ENCODE measurements around the gene ODAD3. TPM values are rescaled to one million over a fixed set of nuclear protein-coding genes. Genes with fewer than 3 reads are reported as not detected.

The ODAD3 gene
- total RNA-seq, 1 experiment from 2014 or later: 0.52 TPM

GRCh38 chr19:11479898-11480714 lies 45.2 kb upstream of the ODAD3 start:
- Histone ChIP-seq H3K27me3 (ENCODE audit: insufficient read depth, low read length) (no peaks in the 10 kb centered on the region), H3K9ac (ENCODE audit: low read length) (no peak overlapping the region), H3K9me2 (ENCODE audit: insufficient read depth) (no peaks in the 10 kb centered on the region), H3K4me3 (replicated peaks in 1 of 2; ENCODE audit: low read depth in 1 of 2, low read length in 2 of 2) (no peak overlapping the region), H2AFZ (ENCODE audit: low read depth, low read length, poor library complexity, severe bottlenecking) (no peak overlapping the region), H3K4me2 (ENCODE audit: low read length) (no peak overlapping the region), H3K79me2 (ENCODE audit: insufficient read depth, low read length) (no peaks in the 10 kb centered on the region), H4K20me1 (ENCODE audit: insufficient read depth) (no peaks in the 10 kb centered on the region), H3K9me3 (ENCODE audit: control insufficient read depth in 1 of 2, insufficient read depth in 1 of 2, low read depth in 1 of 2, low read length in 2 of 2) (no peaks in the 10 kb centered on the region), H3K4me1 (ENCODE audit: control insufficient read depth in 1 of 2, insufficient read depth in 2 of 2, low read length in 2 of 2) (peaks cover 0 to 12% of the 10 kb centered on the region in 2 experiments; a peak in 2 of 4 replicates), H3K36me3 (ENCODE audit: control insufficient read depth in 1 of 2, insufficient read depth in 2 of 2, low read length in 2 of 2) (no peaks in the 10 kb centered on the region), H3K27ac (ENCODE audit: low read depth, low read length) (no peak overlapping the region)
- TF ChIP-seq MAX (IDR thresholded peaks at IDR 0.05) (no peak), JUND (IDR thresholded peaks at IDR 0.05) (no peak), SRF (IDR thresholded peaks at IDR 0.05; ENCODE audit: low read depth) (no peak), POLR2AphosphoS5 (IDR thresholded peaks at IDR 0.05; ENCODE audit: low read depth, low read length) (no peak), FOSL1 (IDR thresholded peaks at IDR 0.05; ENCODE audit: low read depth) (no peak)
- ChIA-PET RAD21 (ENCODE audit: low non-redundant PET in 1 of 2, low total read pairs in 2 of 2, uncharacterized antibody in 2 of 2, unreplicated experiment in 2 of 2) (no interaction called here), CTCF (no interaction called here), POLR2A (no interaction called here)
- DNase-seq (ENCODE audit: low read depth, low spot score) (no peak), ATAC-seq (no peak)
- intact Hi-C loops (cut with micrococcal nuclease): no loop called here
- BruUV-seq (replicated peaks): no TSS peak

GRCh38 chr19:11479090-11479897 lies 44.4 kb upstream of the ODAD3 start:
- BruUV-seq (replicated peaks): no TSS peak
- no peak overlapping the region for H3K9ac ChIP-seq (ENCODE audit: low read length)
- no peak overlapping the region for H3K4me2 ChIP-seq (ENCODE audit: low read length)
- ChIA-PET POLR2A (no interaction called here), CTCF (no interaction called here), RAD21 (ENCODE audit: low non-redundant PET in 1 of 2, low total read pairs in 2 of 2, uncharacterized antibody in 2 of 2, unreplicated experiment in 2 of 2) (no interaction called here)
- intact Hi-C loops (cut with micrococcal nuclease): no loop called here
- H3K9me2 ChIP-seq (ENCODE audit: insufficient read depth): no peaks in the 10 kb centered on the region
- no peaks in the 10 kb centered on the region for H4K20me1 ChIP-seq (ENCODE audit: insufficient read depth)
- H3K4me3 ChIP-seq (replicated peaks in 1 of 2; ENCODE audit: low read depth in 1 of 2, low read length in 2 of 2): no peak overlapping the region
- H3K9me3 ChIP-seq (ENCODE audit: control insufficient read depth in 1 of 2, insufficient read depth in 1 of 2, low read depth in 1 of 2, low read length in 2 of 2): no peaks in the 10 kb centered on the region
- H3K27ac ChIP-seq (ENCODE audit: low read depth, low read length): no peak overlapping the region
- DNase-seq (ENCODE audit: low read depth, low spot score): no peak
- H2AFZ ChIP-seq (ENCODE audit: low read depth, low read length, poor library complexity, severe bottlenecking): no peak overlapping the region
- no peaks in the 10 kb centered on the region for H3K36me3 ChIP-seq (ENCODE audit: control insufficient read depth in 1 of 2, insufficient read depth in 2 of 2, low read length in 2 of 2)
- H3K27me3 ChIP-seq (ENCODE audit: insufficient read depth, low read length): no peaks in the 10 kb centered on the region
- peaks cover 0 to 12% of the 10 kb centered on the region in 2 experiments; a peak in 2 of 4 replicates for H3K4me1 ChIP-seq (ENCODE audit: control insufficient read depth in 1 of 2, insufficient read depth in 2 of 2, low read length in 2 of 2)
- H3K79me2 ChIP-seq (ENCODE audit: insufficient read depth, low read length): no peaks in the 10 kb centered on the region
- no peak for ATAC-seq
- no peak for TF ChIP-seq EZH2 (IDR thresholded peaks at IDR 0.05)
- TF ChIP-seq CEBPB (IDR thresholded peaks at IDR 0.05; ENCODE audit: low read depth): no peak
- TF ChIP-seq POLR2A (IDR thresholded peaks at IDR 0.05; ENCODE audit: borderline replicate concordance, extremely low read depth, insufficient read depth, insufficient read length): no peak
- TF ChIP-seq CBX3 (IDR thresholded peaks at IDR 0.05; ENCODE audit: low read depth): no peak
- TF ChIP-seq EGR1 (IDR thresholded peaks at IDR 0.05; ENCODE audit: low read depth): no peak
- TF ChIP-seq ZFX (IDR thresholded peaks at IDR 0.05): no peak
- no peak for TF ChIP-seq EZH2phosphoT487 (IDR thresholded peaks at IDR 0.05; ENCODE audit: borderline replicate concordance)
- TF ChIP-seq ATF3 (IDR thresholded peaks at IDR 0.05): no peak
- no peak for TF ChIP-seq ZBTB33 (IDR thresholded peaks at IDR 0.05; ENCODE audit: extremely low read depth, insufficient replicate concordance, low read length)
- no peak for TF ChIP-seq JUND (IDR thresholded peaks at IDR 0.05)
- no peak for TF ChIP-seq ZNF274 (IDR thresholded peaks at IDR 0.05; ENCODE audit: low read depth, low read length)
- no peak for TF ChIP-seq ELF1 (IDR thresholded peaks at IDR 0.05; ENCODE audit: borderline replicate concordance, low read depth)
- TF ChIP-seq POLR2AphosphoS5 (IDR thresholded peaks at IDR 0.05; ENCODE audit: low read depth, low read length): no peak
- TF ChIP-seq MAX (IDR thresholded peaks at IDR 0.05): no peak
